Activated CD4-positive, alpha-beta memory T cell treated with anti-CD3 and anti-CD28 coated beads, Interleukin-2, amount 10 ng/mL, durations not matched to agents 7 days and 5 days (primary cell): ENCODE data around the gene SCLY. TPM values are rescaled to one million over a fixed set of nuclear protein-coding genes. Genes with fewer than 3 reads are reported as not detected.
"Not testable (repeated sequence)": the region's sequence is repeated elsewhere in the genome, so short reads cannot be mapped to it uniquely, and the experiment has no call there.

Experiments
- CTCF ChIA-PET: fragments of 350-600 bp; sonication (Branson Sonifier 250); formaldehyde crosslinking; loops from one replicate; lab custom pipeline; 2021; ENCODE audit warnings: antibody characterized with exemption, inconsistent platforms; lab: Charles Lee
- POLR2A ChIA-PET: fragments of 350-600 bp; sonication (Branson Sonifier 250); formaldehyde crosslinking; loops from one replicate; lab custom pipeline; 2021; ENCODE audit warnings: antibody characterized with exemption; lab: Charles Lee
- DNase-seq: peaks from one replicate; pipeline ENCODE4 v3.0.0-alpha.2; 2020
- H3K27ac Mint-ChIP-seq: one replicate; pipeline ENCODE4 v1.8.0; 2021; ENCODE audit warnings: mild to moderate bottlenecking, mixed read lengths
- H3K27me3 Mint-ChIP-seq: one replicate; pipeline ENCODE4 v1.8.0; 2021; ENCODE audit warnings: mixed read lengths
- H3K36me3 Mint-ChIP-seq: one replicate; pipeline ENCODE4 v1.8.0; 2021; ENCODE audit warnings: low read depth, mixed read lengths
- H3K4me1 Mint-ChIP-seq: one replicate; pipeline ENCODE4 v1.8.0; 2021; ENCODE audit warnings: mixed read lengths
- H3K4me3 Mint-ChIP-seq: one replicate; pipeline ENCODE4 v1.8.0; 2021; ENCODE audit warnings: mild to moderate bottlenecking, mixed read lengths
- H3K9me3 Mint-ChIP-seq: one replicate; pipeline ENCODE4 v1.8.0; 2021; ENCODE audit warnings: mixed read lengths
- total RNA-seq, 2 experiments: library from RNA; stranded (reverse); gene quantifications; one replicate each; pipeline ENCODE4 v1.2.3, GENCODE V29; 2021

Gene SCLY
- total RNA-seq, 2 experiments from 2014 or later: 22.0 to 22.6 TPM

GRCh38 chr2:238104691-238105371 lies 44.0 kb downstream of the SCLY start:
- POLR2A ChIA-PET: no interaction called here
- Mint-ChIP-seq H3K36me3 (no peaks in the 10 kb centered on the region), H3K27ac (no peak overlapping the region), H3K4me3 (no peak overlapping the region), H3K4me1 (peaks cover 2% of the 10 kb centered on the region), H3K27me3 (no peaks in the 10 kb centered on the region), H3K9me3 (no peaks in the 10 kb centered on the region)
- no peak for DNase-seq
- CTCF ChIA-PET: no interaction called here

GRCh38 chr2:238105506-238106338 lies 44.9 kb downstream of the SCLY start:
- no peaks in the 10 kb centered on the region for H3K36me3 Mint-ChIP-seq
- no peak overlapping the region for H3K4me3 Mint-ChIP-seq
- CTCF ChIA-PET: no interaction called here
- no peaks in the 10 kb centered on the region for H3K9me3 Mint-ChIP-seq
- no peak for DNase-seq
- H3K4me1 Mint-ChIP-seq: peaks cover 2% of the 10 kb centered on the region
- POLR2A ChIA-PET: no interaction called here
- no peak overlapping the region for H3K27ac Mint-ChIP-seq
- no peaks in the 10 kb centered on the region for H3K27me3 Mint-ChIP-seq

GRCh38 chr2:238106339-238106697 lies 45.5 kb downstream of the SCLY start:
- peaks cover 2% of the 10 kb centered on the region for H3K4me1 Mint-ChIP-seq
- H3K27ac Mint-ChIP-seq: no peak overlapping the region
- H3K9me3 Mint-ChIP-seq: no peaks in the 10 kb centered on the region
- CTCF ChIA-PET: no interaction called here
- H3K4me3 Mint-ChIP-seq: no peak overlapping the region
- H3K36me3 Mint-ChIP-seq: no peaks in the 10 kb centered on the region
- DNase-seq: no peak
- no peaks in the 10 kb centered on the region for H3K27me3 Mint-ChIP-seq
- POLR2A ChIA-PET: no interaction called here

- CTCF ChIA-PET: no interaction called here
- Mint-ChIP-seq H3K27me3 (no peaks in the 10 kb centered on the region), H3K9me3 (no peaks in the 10 kb centered on the region), H3K27ac (no peak overlapping the region), H3K36me3 (no peaks in the 10 kb centered on the region), H3K4me3 (no peak overlapping the region), H3K4me1 (peaks cover 2% of the 10 kb centered on the region)
- POLR2A ChIA-PET: no interaction called here
- DNase-seq: no peak
Observed at GRCh38 chr2:238106698-238107524, 46.1 kb downstream of the SCLY start.

- H3K36me3 Mint-ChIP-seq: no peaks in the 10 kb centered on the region
- no peak overlapping the region for H3K4me3 Mint-ChIP-seq
- ChIA-PET POLR2A (no interaction called here), CTCF (no interaction called here)
- DNase-seq: no peak
- peaks cover 1% of the 10 kb centered on the region for H3K27me3 Mint-ChIP-seq
- peaks cover 2% of the 10 kb centered on the region for H3K4me1 Mint-ChIP-seq
- no peak overlapping the region for H3K27ac Mint-ChIP-seq
- H3K9me3 Mint-ChIP-seq: peaks cover 1% of the 10 kb centered on the region
Observed at GRCh38 chr2:238107525-238108422, 47.0 kb downstream of the SCLY start.

GRCh38 chr2:238108423-238109183 lies 47.8 kb downstream of the SCLY start:
- Mint-ChIP-seq H3K27me3 (peaks cover 5% of the 10 kb centered on the region), H3K9me3 (peaks cover 4% of the 10 kb centered on the region), H3K27ac (no peak overlapping the region), H3K4me1 (peaks cover 2% of the 10 kb centered on the region), H3K4me3 (no peak overlapping the region), H3K36me3 (no peaks in the 10 kb centered on the region)
- ChIA-PET CTCF (interaction anchor here (0.7 kb wide), 1 partner anchor 493 kb away, joined by 5 read pairs; no protein-coding TSS in a partner anchor), POLR2A (no interaction called here)
- DNase-seq: no peak

- peaks cover 9% of the 10 kb centered on the region for H3K27me3 Mint-ChIP-seq
- H3K9me3 Mint-ChIP-seq: peaks cover 4% of the 10 kb centered on the region
- CTCF ChIA-PET: no interaction called here
- H3K4me3 Mint-ChIP-seq: no peak overlapping the region
- peaks cover 2% of the 10 kb centered on the region for H3K4me1 Mint-ChIP-seq
- DNase-seq: no peak
- POLR2A ChIA-PET: no interaction called here
- H3K36me3 Mint-ChIP-seq: no peaks in the 10 kb centered on the region
- no peak overlapping the region for H3K27ac Mint-ChIP-seq
Observed at GRCh38 chr2:238113611-238114010, 52.8 kb downstream of the SCLY start.

- Mint-ChIP-seq H3K36me3 (no peaks in the 10 kb centered on the region), H3K4me3 (no peak overlapping the region), H3K27me3 (peaks cover 9% of the 10 kb centered on the region), H3K4me1 (no peaks in the 10 kb centered on the region), H3K27ac (no peak overlapping the region), H3K9me3 (peaks cover 4% of the 10 kb centered on the region)
- ChIA-PET CTCF (no interaction called here), POLR2A (no interaction called here)
- DNase-seq: no peak
Observed at GRCh38 chr2:238114331-238114841, 53.6 kb downstream of the SCLY start.

GRCh38 chr2:238114851-238115660 lies 54.3 kb downstream of the SCLY start:
- Mint-ChIP-seq H3K36me3 (no peaks in the 10 kb centered on the region), H3K4me1 (no peaks in the 10 kb centered on the region), H3K9me3 (peaks cover 4% of the 10 kb centered on the region), H3K27ac (no peak overlapping the region), H3K27me3 (peaks cover 11% of the 10 kb centered on the region), H3K4me3 (no peak overlapping the region)
- CTCF ChIA-PET: no interaction called here
- no peak for DNase-seq
- POLR2A ChIA-PET: interaction anchor here (0.6 kb wide), 1 partner anchor 372 kb away, joined by 3 read pairs; no protein-coding TSS in a partner anchor

- CTCF ChIA-PET, H3K4me3 Mint-ChIP-seq, H3K27ac Mint-ChIP-seq, H3K4me1 Mint-ChIP-seq, H3K36me3 Mint-ChIP-seq, POLR2A ChIA-PET, DNase-seq, H3K9me3 Mint-ChIP-seq: not testable (repeated sequence)
- peaks cover 11% of the 10 kb centered on the region for H3K27me3 Mint-ChIP-seq
Observed at GRCh38 chr2:238115709-238116108, 54.9 kb downstream of the SCLY start.
